ENCODE data around the gene UBE4B.

The UBE4B gene

GRCh38 chr1:10225573-10225972 is 192.8 kb downstream of the UBE4B start:
- Histone ChIP-seq H3K9ac (ENCODE audit: low read length in 2 of 2) (no peak overlapping the region), H3K36me3 (ENCODE audit: control insufficient read depth in 2 of 2, insufficient read depth in 2 of 2, low read length in 2 of 2) (no peaks in the 10 kb centered on the region), H3K27me3 (ENCODE audit: control insufficient read depth in 1 of 2, insufficient read depth in 2 of 2, low read length in 2 of 2) (no peaks in the 10 kb centered on the region), H3K4me3 (ENCODE audit: low read length in 2 of 2) (no peak overlapping the region), H3K9me3 (ENCODE audit: control insufficient read depth in 2 of 2, low read length in 2 of 2) (no peaks in the 10 kb centered on the region), H3K27ac (ENCODE audit: low read length) (no peak overlapping the region), H3K4me1 (ENCODE audit: control insufficient read depth, insufficient read depth, low read length) (peaks cover 11% of the 10 kb centered on the region)

GRCh38 chr1:10228528-10228927 is 195.8 kb downstream of the UBE4B start:
- H3K4me1 ChIP-seq (ENCODE audit: control insufficient read depth, insufficient read depth, low read length): peaks cover 11% of the 10 kb centered on the region

GRCh38 chr1:10229903-10230302 is 197.1 kb downstream of the UBE4B start:
- Histone ChIP-seq H3K9me3 (ENCODE audit: control insufficient read depth in 2 of 2, low read length in 2 of 2) (no peaks in the 10 kb centered on the region), H3K4me3 (ENCODE audit: low read length in 2 of 2) (no peak overlapping the region), H3K27me3 (ENCODE audit: control insufficient read depth in 1 of 2, insufficient read depth in 2 of 2, low read length in 2 of 2) (no peaks in the 10 kb centered on the region), H3K36me3 (ENCODE audit: control insufficient read depth in 2 of 2, insufficient read depth in 2 of 2, low read length in 2 of 2) (no peaks in the 10 kb centered on the region), H3K4me1 (ENCODE audit: control insufficient read depth, insufficient read depth, low read length) (peaks cover 7% of the 10 kb centered on the region), H3K27ac (ENCODE audit: low read length) (no peak overlapping the region), H3K9ac (ENCODE audit: low read length in 2 of 2) (no peak overlapping the region)

More at GRCh38 chr1:10228528-10228927, 195.8 kb downstream of the UBE4B start:
- Histone ChIP-seq H3K9ac (ENCODE audit: low read length in 2 of 2) (no peak overlapping the region), H3K36me3 (ENCODE audit: control insufficient read depth in 2 of 2, insufficient read depth in 2 of 2, low read length in 2 of 2) (no peaks in the 10 kb centered on the region), H3K27ac (ENCODE audit: low read length) (no peak overlapping the region), H3K4me3 (ENCODE audit: low read length in 2 of 2) (no peak overlapping the region), H3K9me3 (ENCODE audit: control insufficient read depth in 2 of 2, low read length in 2 of 2) (no peaks in the 10 kb centered on the region), H3K27me3 (ENCODE audit: control insufficient read depth in 1 of 2, insufficient read depth in 2 of 2, low read length in 2 of 2) (no peaks in the 10 kb centered on the region)
